ENCODE measurements around the gene SLC9A4.
A peak's percentile ranks its signal among the peaks of the same experiment; 100 is the strongest.

The SLC9A4 gene

DNA sequence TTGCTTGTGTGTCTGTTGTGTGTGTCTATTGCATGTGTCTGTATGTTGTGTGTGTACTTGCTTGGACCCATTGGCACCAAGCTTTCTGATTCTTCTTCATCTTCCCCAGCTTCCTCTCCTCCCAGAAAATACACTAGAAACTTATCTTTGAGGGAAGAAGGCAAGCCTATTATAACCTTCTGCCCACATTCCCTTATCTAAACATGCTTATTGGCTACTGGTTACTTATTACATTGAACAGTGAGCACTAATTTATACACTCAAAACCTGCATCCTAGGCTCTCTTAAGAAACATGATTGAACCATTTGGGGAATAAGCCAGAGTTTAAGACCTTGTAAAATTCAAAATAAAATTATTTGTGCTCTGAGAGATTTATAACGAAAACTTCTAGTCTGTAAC lies 26.5 kb downstream of the SLC9A4 start:
- DNase-seq (ENCODE audit: low read depth): no peak

DNA sequence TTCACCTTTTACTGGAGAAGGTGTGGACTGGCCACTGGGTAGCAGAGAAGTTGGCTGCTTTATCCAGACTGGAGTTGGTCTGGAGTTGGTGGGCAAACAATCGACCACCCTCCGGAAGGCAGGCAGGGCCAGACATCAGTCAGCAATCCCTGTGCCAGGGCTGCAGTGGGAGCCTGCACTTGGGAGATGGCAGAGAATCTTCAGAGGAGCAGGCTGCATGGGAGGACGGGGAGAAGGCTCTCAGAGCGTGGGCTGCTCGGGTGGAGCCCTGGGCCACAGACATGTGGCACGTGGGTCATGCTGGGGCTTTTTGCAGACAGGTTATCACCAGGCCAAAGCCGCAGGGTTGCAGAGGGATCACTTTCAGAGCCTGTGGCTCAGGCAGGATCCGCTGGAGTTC lies 29.6 kb downstream of the SLC9A4 start:
- DNase-seq (ENCODE audit: low read depth): no peak

GRCh38 chr2:102504833-102505232 lies 31.8 kb downstream of the SLC9A4 start:
- no peak for DNase-seq (ENCODE audit: low read depth)

DNA sequence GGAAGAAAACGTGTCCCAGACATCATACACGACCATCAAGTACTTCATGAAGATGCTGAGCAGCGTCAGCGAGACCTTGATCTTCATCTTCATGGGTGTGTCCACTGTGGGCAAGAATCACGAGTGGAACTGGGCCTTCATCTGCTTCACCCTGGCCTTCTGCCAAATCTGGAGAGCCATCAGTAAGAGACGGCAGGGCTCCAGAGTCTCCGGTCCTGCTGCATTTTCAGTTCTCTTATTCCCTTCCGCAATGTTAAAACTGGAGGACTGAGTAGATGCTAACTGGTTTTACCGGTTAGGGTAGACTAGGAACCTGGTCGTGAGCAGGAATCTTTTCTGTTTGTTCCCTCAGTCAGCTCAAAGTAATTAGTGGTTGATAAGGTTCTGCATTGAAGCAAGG lies 32.3 kb downstream of the SLC9A4 start:
- DNase-seq (ENCODE audit: low read depth): no peak

- no peak for DNase-seq (ENCODE audit: low read depth)
Measured at GRCh38 chr2:102506743-102507142, 33.7 kb downstream of the SLC9A4 start.

- DNase-seq (ENCODE audit: low read depth): no peak
Measured at GRCh38 chr2:102508863-102509262, 35.8 kb downstream of the SLC9A4 start.

- DNase-seq (ENCODE audit: low read depth): no peak
Measured at GRCh38 chr2:102509749-102510148, 36.7 kb downstream of the SLC9A4 start.

DNA sequence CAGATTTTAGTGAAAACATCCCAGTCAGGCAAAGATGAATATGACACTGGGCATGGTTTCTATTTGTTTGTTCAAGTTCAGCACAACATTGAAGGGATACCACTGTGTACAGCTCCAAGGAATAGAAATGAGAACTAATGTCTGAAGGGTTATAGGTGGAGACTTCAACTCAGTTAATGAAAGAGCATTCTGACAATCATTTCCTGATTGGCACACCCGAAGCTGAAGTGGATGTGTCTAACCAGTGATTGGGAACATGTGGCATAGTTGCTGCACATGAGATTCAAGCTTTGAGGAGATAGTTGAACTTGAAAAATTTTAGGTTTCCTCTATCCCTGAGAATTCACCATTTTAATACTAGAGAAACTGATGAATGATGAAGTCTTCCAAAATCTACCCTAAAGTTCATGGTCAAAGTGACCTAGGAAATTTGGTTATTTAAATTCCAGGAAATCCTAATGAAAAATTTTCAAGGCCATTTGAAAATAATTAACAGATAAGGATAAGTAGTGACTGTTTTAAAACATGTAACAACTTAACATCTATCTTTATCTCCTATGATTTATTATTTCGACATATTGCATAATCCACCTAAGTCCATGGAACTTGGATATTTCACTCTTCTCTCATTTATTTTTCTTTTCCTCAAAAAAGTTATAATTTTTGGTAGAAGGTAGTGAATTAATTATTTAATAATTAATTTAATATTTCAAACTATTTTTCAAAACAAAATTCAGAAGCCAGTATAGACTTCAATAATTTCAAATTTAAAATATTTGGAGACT lies 38.0 kb downstream of the SLC9A4 start:
- no peak for DNase-seq (ENCODE audit: low read depth)

GRCh38 chr2:102512161-102512560 lies 39.1 kb downstream of the SLC9A4 start:
- DNase-seq (ENCODE audit: low read depth): no peak

DNA sequence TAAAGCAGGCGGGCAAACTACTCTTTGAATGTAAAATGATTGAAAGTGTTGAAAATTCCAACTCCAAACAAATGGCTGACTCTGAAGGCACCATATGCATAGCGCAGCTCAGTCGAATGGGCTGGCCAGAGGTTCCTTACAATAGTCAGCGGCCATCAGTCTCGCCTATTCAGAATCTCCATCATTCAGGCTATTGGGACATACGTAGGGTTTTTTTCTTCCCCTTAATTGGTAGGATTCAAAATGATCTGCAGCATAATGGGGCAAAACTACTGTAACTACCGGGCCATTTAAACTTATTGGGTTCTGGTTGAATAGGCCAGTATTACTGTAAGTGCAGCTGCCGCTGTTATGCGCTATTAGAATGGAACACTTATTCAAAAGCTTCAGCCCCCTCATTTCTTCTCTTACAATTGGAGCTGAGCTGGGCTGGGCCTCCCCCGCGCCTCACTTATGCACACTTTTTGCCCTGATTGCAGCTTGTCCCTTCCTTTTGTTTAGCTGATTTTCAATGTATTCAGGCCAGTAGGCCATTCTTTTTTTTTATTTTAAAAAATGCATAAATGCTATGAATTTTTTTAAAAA lies 40.4 kb downstream of the SLC9A4 start:
- no peak for DNase-seq (ENCODE audit: low read depth)

GRCh38 chr2:102514061-102514785 lies 41.2 kb downstream of the SLC9A4 start:
- peak; percentile 86 for DNase-seq (ENCODE audit: low read depth)

- DNase-seq (ENCODE audit: low read depth): no peak
Measured at GRCh38 chr2:102515851-102516250, 42.8 kb downstream of the SLC9A4 start.

- no peak for DNase-seq (ENCODE audit: low read depth)
Measured at GRCh38 chr2:102518170-102518569, 45.1 kb downstream of the SLC9A4 start.

DNA sequence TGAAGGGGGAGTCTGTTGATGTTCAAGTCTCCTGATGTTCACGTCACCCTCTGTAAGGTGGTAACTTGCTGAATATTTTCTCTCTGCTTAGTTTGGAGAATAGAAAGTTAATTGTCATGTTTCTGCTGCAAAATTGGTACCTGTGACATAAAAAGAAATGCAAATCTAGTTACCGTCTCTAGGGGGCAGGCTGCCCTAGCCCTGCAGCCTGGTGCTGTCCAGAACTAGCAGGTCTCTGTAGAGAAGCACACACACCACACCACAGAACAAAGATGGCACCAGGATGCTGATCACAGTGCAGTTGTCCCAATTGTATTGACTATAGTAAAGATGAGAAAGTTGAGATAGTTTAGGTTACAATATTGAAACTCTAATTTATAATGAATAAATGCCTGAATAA lies 47.0 kb downstream of the SLC9A4 start:
- no peak for DNase-seq (ENCODE audit: low read depth)

- no peak for DNase-seq (ENCODE audit: low read depth)
Measured at GRCh38 chr2:102520801-102521200, 47.8 kb downstream of the SLC9A4 start.

GRCh38 chr2:102522162-102522561 lies 49.1 kb downstream of the SLC9A4 start:
- no peak for DNase-seq (ENCODE audit: low read depth)

- no peak for DNase-seq (ENCODE audit: low read depth)
Measured at GRCh38 chr2:102522890-102523289, 49.9 kb downstream of the SLC9A4 start.

- no peak for DNase-seq (ENCODE audit: low read depth)
Measured at GRCh38 chr2:102523651-102524050, 50.6 kb downstream of the SLC9A4 start.

GRCh38 chr2:102527086-102527485 lies 54.1 kb downstream of the SLC9A4 start:
- DNase-seq (ENCODE audit: low read depth): no peak

- no peak for DNase-seq (ENCODE audit: low read depth)
Measured at GRCh38 chr2:102538491-102538890, 65.5 kb downstream of the SLC9A4 start.

DNA sequence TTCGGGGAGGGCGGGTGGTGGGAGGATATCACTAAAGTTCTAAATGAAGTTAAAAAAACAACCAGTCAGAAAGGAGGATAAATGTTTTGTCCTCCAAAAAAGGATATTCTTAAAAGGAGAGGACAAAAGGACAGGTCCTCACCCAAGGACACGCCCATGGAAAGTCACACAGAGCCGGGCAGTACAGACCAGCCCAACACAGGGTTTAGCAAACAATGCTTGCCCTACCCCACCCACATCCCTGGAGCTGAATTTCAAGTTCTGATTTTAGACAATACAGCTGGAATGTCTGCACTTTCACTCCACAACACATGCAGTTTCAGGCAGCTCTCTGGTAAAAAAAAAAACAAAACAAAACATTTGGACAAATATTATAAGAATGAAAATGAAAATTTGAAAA lies 67.9 kb downstream of the SLC9A4 start:
- DNase-seq (ENCODE audit: low read depth): no peak

- no peak for DNase-seq (ENCODE audit: low read depth)
Measured at GRCh38 chr2:102544182-102544581, 71.2 kb downstream of the SLC9A4 start.

DNA sequence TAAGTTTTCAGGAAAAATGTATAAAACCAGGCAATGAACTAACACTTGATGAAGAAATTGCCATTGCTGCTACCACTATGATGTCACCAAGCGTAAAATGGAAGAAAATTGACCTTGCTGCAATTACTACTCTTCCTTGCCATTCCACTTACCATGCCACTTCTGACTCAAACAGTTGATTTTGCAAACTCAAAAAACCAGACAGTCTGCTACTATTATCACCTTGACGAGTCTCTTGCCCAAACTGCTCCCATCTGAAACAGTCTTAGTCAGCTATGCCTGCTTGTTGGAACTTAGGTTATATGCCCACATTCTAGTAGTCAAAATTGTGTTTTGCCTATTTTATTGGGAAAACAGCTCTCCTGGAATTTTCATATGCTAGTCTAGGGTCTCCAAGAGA lies 74.4 kb downstream of the SLC9A4 start:
- DNase-seq (ENCODE audit: low read depth): no peak
